ENCODE measurements around the gene CHCHD3.
A peak's percentile ranks its signal among the peaks of the same experiment; 100 is the strongest.

The CHCHD3 gene

DNA sequence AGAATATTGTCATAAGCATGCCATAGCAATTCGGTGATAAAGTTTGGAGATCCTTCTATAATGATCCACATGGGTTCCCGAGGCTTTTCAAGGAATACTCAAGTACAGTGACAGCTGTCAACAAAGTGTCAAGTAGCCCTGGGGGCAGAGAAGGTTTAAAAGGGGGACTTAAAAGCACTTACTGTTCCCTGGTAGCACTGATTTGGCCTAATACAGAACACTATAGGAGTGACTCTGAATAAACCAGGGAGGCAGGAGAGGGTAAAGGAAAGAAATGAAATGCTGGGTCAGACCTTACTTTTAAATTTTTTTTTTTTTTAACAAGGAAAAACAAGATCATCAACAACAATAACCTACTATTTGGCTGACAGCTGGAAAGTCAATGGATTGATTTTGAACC, 20.1 kb downstream of the CHCHD3 start:
- H3K4me1 Mint-ChIP-seq = peaks cover 28 to 43% of the 10 kb centered on the region in 2 donors
- ATAC-seq (replicated peaks) = no peak
- H3K4me3 Mint-ChIP-seq = no peak overlapping the region
- DNase-seq = no peak
- H3K9me3 Mint-ChIP-seq = peaks cover 4 to 6% of the 10 kb centered on the region in 2 donors
- H3K27me3 Mint-ChIP-seq = no peaks in the 10 kb centered on the region
- peaks cover 27 to 38% of the 10 kb centered on the region in 2 donors for H3K36me3 Mint-ChIP-seq
- H3K27ac Mint-ChIP-seq = no peak overlapping the region

- no peak for ATAC-seq (replicated peaks)
- H3K27me3 Mint-ChIP-seq = no peaks in the 10 kb centered on the region
- no peak for DNase-seq
These were observed 20.5 kb downstream of the CHCHD3 start for GRCh38 chr7:133061357-133061756.

DNA sequence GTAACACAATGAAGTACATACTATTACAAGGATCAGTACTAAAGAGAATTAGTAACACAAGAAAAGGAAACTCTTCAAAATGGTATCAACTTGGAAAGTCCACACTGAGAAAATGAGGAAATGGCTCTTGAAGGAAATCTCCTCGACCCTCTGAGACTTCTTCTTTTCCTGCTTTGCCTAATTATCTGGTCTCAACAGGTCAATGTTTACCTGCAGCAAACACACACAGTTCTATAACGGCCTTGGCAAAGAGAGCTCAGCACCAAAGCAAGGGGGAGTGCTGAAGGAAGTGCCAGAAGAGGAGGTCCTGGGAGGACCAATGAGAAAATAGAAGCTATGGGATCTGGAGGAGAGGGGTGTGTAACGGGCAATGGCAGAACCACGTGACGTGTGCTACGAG, 21.9 kb downstream of the CHCHD3 start:
- Mint-ChIP-seq H3K27ac (peak overlapping the region; percentile 37), H3K4me1 (peaks cover 28 to 53% of the 10 kb centered on the region in 2 donors), H3K27me3 (no peaks in the 10 kb centered on the region), H3K9me3 (peaks cover 4 to 6% of the 10 kb centered on the region in 2 donors), H3K36me3 (peaks cover 21 to 36% of the 10 kb centered on the region in 2 donors), H3K4me3 (peak overlapping the region in 1 of 2 donors; percentile 10)
- ATAC-seq (replicated peaks) = peak; percentile 57 to 63
- DNase-seq = no peak

More at GRCh38 chr7:133061357-133061756, 20.5 kb downstream of the CHCHD3 start:
- Mint-ChIP-seq H3K27ac (no peak overlapping the region), H3K4me3 (no peak overlapping the region), H3K36me3 (peaks cover 23 to 34% of the 10 kb centered on the region in 2 donors), H3K4me1 (peaks cover 28 to 46% of the 10 kb centered on the region in 2 donors), H3K9me3 (peaks cover 4 to 6% of the 10 kb centered on the region in 2 donors)

DNA sequence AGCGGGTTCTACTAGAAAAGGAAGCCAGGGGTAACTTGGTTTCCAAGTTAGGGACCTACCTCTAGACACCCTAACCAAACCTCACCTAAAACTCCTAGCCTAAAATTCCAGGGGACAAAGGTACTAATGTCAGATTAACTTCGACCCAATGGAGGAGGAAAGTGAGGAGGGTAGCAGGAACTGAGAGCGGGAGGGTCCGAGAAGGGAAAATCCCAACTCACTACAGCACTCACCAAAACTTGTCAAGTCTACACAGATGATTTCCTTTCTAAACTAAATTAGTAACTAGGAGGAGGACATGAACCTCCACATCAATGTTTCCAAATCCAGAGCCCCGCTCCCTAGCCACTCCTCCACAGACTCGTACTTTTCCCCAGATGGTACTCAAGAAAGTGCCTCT, 22.6 kb downstream of the CHCHD3 start:
- peak overlapping the region; percentile 52 for H3K27ac Mint-ChIP-seq
- ATAC-seq (replicated peaks) (peak; percentile 60 to 78), DNase-seq (no peak)
- no peaks in the 10 kb centered on the region for H3K27me3 Mint-ChIP-seq
- peaks cover 30 to 53% of the 10 kb centered on the region in 2 donors for H3K4me1 Mint-ChIP-seq
- H3K4me3 Mint-ChIP-seq = peak overlapping the region in 1 of 2 donors; percentile 19
- peaks cover 21 to 34% of the 10 kb centered on the region in 2 donors for H3K36me3 Mint-ChIP-seq
- peaks cover 4 to 6% of the 10 kb centered on the region in 2 donors for H3K9me3 Mint-ChIP-seq

DNA sequence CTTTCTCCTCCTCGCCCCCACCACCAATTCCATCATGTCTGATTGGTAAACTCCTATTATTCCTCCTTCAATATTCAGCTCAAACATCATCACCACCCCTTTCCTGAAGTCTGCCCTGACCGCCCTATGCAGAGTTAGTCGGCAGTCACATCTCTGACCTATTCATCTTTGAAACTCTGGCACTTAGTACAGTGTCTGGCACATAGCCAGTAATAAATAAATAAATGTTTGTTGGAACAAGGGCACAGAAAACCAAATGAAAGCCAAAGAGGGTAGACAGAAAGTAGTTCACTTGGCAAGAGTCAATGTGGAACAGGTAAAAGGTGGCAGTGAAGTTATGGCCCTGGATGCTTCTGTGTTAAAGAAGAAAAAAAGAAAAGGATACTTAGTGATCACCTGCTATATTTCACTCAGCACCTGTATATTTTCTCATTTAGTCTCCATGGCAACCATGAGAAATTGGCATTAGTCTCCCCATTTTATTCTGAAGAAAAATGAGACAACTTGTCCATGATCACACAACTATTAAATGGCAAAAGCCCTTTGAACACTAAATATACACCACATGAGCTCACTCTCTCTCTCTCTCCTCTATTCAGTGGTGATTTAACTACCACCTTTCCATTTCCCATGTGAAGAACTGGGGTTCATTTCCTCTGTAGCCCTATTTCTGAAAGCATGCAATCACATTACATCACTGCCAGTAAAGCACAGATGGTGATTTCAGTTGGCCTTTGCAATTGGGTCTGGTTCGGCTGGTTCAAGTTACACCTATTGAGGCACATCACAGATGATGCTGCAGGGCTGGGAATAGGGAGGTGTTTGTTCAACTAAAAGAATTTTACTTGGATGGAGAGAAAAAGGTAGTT, 25.3 kb downstream of the CHCHD3 start:
- Mint-ChIP-seq H3K9me3 (peaks cover 4 to 6% of the 10 kb centered on the region in 2 donors), H3K27me3 (no peaks in the 10 kb centered on the region), H3K36me3 (peaks cover 20 to 31% of the 10 kb centered on the region in 2 donors), H3K27ac (no peak overlapping the region), H3K4me3 (no peak overlapping the region), H3K4me1 (peaks cover 33 to 67% of the 10 kb centered on the region in 2 donors)
- DNase-seq (no peak), ATAC-seq (replicated peaks) (no peak)

DNA sequence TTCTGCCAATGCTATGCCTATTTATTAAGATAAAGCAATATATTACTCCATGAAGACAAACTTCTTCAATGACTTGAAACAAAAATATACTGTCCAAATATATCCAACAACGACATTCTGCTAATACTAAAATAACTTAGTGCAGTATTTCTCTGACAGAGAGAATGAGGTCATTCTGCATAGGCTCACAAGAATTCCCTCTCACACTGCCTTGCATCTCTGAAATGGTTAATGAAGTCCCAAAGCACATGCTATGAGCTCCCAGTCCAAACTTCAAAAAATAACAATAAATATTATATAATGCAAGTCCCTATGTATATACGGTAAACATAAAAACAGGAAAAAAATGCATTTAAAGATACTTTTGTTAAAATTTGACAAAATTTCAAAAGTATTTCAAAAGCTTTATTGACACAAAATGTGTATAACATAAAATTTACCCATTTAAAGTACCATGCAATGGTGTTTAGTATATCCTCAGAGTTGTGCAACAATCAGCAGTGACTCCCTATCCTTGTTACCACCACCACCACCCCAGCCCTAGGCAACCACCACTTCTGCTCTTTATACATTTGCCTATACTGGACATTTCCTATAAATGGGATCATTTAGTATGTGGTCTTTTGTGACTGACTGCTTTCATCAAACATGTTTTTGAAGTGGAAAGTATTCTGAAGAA, 27.6 kb downstream of the CHCHD3 start:
- no peak overlapping the region for H3K27ac Mint-ChIP-seq
- DNase-seq (no peak), ATAC-seq (replicated peaks) (no peak)
- peaks cover 19 to 53% of the 10 kb centered on the region in 2 donors for H3K4me1 Mint-ChIP-seq
- no peaks in the 10 kb centered on the region for H3K9me3 Mint-ChIP-seq
- H3K4me3 Mint-ChIP-seq = no peak overlapping the region
- no peaks in the 10 kb centered on the region for H3K27me3 Mint-ChIP-seq
- H3K36me3 Mint-ChIP-seq = peaks cover 3 to 13% of the 10 kb centered on the region in 2 donors

DNA sequence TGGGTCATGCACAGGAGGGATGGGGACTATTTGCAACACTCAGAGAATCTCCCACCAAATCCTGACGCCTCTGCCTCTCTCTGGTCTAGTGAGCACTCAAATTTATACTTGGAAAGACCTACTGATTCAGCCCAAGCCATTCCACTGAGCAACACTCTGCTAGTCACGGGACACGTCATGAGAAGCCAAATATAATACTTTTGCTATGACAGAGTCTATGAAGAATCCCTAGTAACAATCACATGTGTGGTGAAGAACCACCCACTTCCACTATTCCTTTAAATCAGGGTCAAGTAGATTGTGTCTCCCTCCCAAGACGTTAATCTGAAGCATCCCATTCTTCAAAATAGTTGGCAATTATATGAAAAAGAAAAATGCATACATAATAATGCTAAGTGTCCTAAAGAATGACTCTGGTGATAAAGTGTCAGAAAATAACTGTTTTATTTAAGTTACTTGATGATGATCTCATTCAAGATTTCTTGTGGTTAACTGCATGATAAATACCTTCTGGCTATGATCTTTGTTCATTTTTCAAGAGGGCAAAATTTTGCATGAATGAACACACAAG, 28.5 kb downstream of the CHCHD3 start:
- Mint-ChIP-seq H3K4me1 (peaks cover 18 to 48% of the 10 kb centered on the region in 2 donors), H3K9me3 (no peaks in the 10 kb centered on the region), H3K36me3 (peaks cover 0 to 18% of the 10 kb centered on the region in 2 donors), H3K4me3 (no peak overlapping the region), H3K27ac (no peak overlapping the region), H3K27me3 (no peaks in the 10 kb centered on the region)
- DNase-seq = no peak
- ATAC-seq (replicated peaks) = no peak

DNA sequence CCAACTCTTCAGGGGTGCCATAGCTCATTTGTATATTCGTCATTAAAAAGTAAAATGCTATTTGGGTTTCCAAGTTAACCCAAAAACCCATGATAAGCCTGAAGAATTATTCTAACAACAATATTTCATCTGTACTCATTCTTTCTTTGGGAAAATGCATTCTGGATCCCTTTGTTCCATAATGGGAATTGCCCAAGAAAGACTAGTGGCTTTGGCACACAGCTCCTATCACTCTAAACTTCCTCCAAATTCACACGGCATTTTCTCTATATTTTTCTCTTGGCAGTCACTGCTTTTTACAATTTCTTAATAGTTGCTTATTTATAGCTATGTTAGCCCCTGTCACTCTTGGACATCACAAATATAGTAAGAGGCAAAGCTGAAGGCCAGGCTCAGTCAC, 29.1 kb downstream of the CHCHD3 start:
- Mint-ChIP-seq H3K4me1 (peaks cover 18 to 52% of the 10 kb centered on the region in 2 donors), H3K4me3 (no peak overlapping the region), H3K36me3 (peaks cover 0 to 21% of the 10 kb centered on the region in 2 donors), H3K9me3 (no peaks in the 10 kb centered on the region), H3K27ac (no peak overlapping the region), H3K27me3 (no peaks in the 10 kb centered on the region)
- no peak for ATAC-seq (replicated peaks)
- no peak for DNase-seq

GRCh38 chr7:133052401-133052756, 29.5 kb downstream of the CHCHD3 start:
- ATAC-seq (replicated peaks) (no peak), DNase-seq (no peak)
- Mint-ChIP-seq H3K27me3 (no peaks in the 10 kb centered on the region), H3K36me3 (peaks cover 0 to 22% of the 10 kb centered on the region in 2 donors), H3K9me3 (no peaks in the 10 kb centered on the region), H3K27ac (no peak overlapping the region), H3K4me1 (peaks cover 18 to 50% of the 10 kb centered on the region in 2 donors), H3K4me3 (no peak overlapping the region)

GRCh38 chr7:133051719-133052400, 30.0 kb downstream of the CHCHD3 start:
- DNase-seq (no peak), ATAC-seq (replicated peaks) (no peak)
- Mint-ChIP-seq H3K36me3 (peaks cover under 1 to 27% of the 10 kb centered on the region in 2 donors), H3K27ac (no peak overlapping the region), H3K9me3 (no peaks in the 10 kb centered on the region), H3K4me1 (peaks cover 17 to 45% of the 10 kb centered on the region in 2 donors), H3K4me3 (no peak overlapping the region), H3K27me3 (no peaks in the 10 kb centered on the region)

- H3K4me1 Mint-ChIP-seq = peaks cover 16 to 38% of the 10 kb centered on the region in 2 donors
- no peaks in the 10 kb centered on the region for H3K9me3 Mint-ChIP-seq
- no peaks in the 10 kb centered on the region for H3K27me3 Mint-ChIP-seq
- peaks cover 2 to 26% of the 10 kb centered on the region in 2 donors for H3K36me3 Mint-ChIP-seq
- H3K27ac Mint-ChIP-seq = no peak overlapping the region
- peak; percentile 39 to 49 for ATAC-seq (replicated peaks)
- no peak for DNase-seq
- peak overlapping the region in 1 of 2 donors; percentile 22 for H3K4me3 Mint-ChIP-seq
These were observed 30.8 kb downstream of the CHCHD3 start for GRCh38 chr7:133051066-133051465.

- Mint-ChIP-seq H3K36me3 (peaks cover 6 to 31% of the 10 kb centered on the region in 2 donors), H3K4me3 (no peak overlapping the region), H3K27me3 (no peaks in the 10 kb centered on the region), H3K9me3 (no peaks in the 10 kb centered on the region), H3K27ac (no peak overlapping the region), H3K4me1 (peaks cover 16 to 40% of the 10 kb centered on the region in 2 donors)
- ATAC-seq (replicated peaks) (no peak), DNase-seq (no peak)
These were observed 31.5 kb downstream of the CHCHD3 start for GRCh38 chr7:133050200-133050995.

DNA sequence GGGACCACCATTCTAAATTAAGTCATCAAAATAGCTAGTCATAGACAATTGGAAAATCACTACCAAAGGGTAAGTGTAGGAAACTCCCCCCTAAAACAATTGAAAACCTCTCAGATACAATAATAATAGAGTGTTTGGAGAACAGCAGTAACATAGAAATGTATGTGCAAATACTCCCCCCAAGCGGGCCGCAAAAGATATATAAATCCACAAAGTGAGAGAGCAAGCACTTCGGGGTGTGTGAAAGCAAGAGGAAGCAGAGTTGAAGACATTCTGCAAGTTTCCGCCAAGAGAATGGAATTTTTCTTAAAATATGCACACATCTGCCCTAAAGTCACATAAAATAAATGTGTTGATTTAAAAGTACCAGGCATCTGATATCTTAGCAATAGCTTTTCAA, 33.3 kb downstream of the CHCHD3 start:
- Mint-ChIP-seq H3K4me1 (peaks cover 16 to 36% of the 10 kb centered on the region in 2 donors), H3K27ac (no peak overlapping the region), H3K27me3 (no peaks in the 10 kb centered on the region), H3K4me3 (no peak overlapping the region), H3K9me3 (no peaks in the 10 kb centered on the region), H3K36me3 (peaks cover 9 to 37% of the 10 kb centered on the region in 2 donors)
- ATAC-seq (replicated peaks) (no peak), DNase-seq (no peak)

Data from stimulated activated naive B cell treated with anti-CD40 and anti-IgM and Interleukin-4, amounts not matched to agents 10 μg/mL and 1 μg/mL and 100 μg/mL, for 72 hours (primary cell).